Uterus (tissue), 2 donors: ENCODE results near the gene GALNT7.

Experiments used
- CTCF ChIP-seq, 4 experiments: fragments of 200-600 bp in 2 of 4; fragments of 450-650 bp in 2 of 4; sonication (generic) in 2 of 4; IDR thresholded peaks; one replicate each; pipeline ENCODE4 v1.5.1; 2016 to 2019; ENCODE audit warnings: antibody characterized with exemption in 4 of 4, mild to moderate bottlenecking in 2 of 4, moderate library complexity in 1 of 4
- POLR2A ChIP-seq, 2 donors: fragments of 450-650 bp; IDR thresholded peaks; one replicate each; pipeline ENCODE4 v1.6.1; 2016; ENCODE audit warnings: antibody characterized with exemption in 2 of 2, mild to moderate bottlenecking in 1 of 2, moderate library complexity in 1 of 2

GRCh38 chr4:173161311-173161710, 7.3 kb upstream of the GALNT7 start:
- no peak for TF ChIP-seq CTCF (IDR thresholded peaks at IDR 0.05)
- no peak for TF ChIP-seq POLR2A (IDR thresholded peaks at IDR 0.05)
